Measurements from ENCODE around the gene SMARCC1.
A peak's percentile ranks its signal among the peaks of the same experiment; 100 is the strongest.

The SMARCC1 gene

DNA sequence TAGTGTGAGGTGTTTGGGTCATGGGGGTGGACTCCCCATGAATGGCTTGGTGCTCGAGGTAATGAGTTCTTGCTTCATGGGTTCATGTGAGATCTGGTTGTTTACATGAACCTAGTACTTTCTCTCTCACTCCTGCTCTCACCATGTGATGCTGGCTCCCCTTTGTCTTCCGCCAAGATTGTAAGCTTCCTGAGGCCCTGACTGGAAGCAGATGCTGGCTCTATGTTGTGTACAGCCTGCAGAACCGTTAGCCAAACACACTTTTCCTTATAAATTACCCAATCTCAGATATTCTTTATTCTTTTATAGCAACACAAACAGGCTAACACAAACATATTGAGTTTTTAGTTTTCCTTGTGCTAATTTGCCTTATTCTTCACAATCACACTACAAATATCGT is 199.9 kb downstream of the SMARCC1 start:
- no peak for DNase-seq

DNA sequence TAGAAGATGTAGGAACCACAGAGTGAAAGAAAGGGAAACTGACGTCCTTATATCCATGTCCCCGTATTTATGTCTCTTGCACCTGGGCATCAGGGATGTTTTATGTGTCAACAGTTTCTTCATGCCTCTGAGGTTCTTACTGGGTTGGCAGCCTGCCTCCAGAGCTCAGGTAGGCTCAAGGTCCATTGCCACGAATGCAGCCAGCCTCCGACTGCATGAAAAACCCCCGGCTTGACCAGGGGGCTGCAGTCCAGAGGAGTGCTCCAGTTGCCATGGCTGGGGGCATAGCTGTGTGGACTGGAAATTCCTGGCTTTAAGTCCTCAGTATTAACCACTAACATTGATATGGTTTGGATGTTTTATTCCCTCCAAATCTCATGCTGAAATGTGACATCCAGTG is 200.3 kb downstream of the SMARCC1 start:
- no peak for DNase-seq

DNA sequence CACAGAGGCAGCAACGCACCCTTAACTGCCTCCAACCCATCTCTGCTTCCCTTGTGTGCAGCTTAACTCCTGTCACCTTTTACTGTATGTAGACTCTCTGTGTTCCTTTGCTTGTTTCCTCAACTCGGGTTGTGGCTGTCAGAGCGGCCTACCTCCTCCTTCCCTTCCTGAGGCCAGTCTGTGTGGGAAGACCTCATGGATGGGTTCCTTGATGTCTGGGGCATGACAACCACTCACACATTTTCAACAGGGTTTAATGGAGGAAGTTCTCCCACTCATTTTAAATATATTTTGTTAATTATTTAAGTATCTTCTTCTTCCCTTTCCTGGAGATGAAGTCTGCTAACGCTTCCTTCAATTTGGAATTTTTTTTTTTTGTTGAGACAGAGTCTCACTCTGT is 201.2 kb downstream of the SMARCC1 start:
- no peak for DNase-seq

DNA sequence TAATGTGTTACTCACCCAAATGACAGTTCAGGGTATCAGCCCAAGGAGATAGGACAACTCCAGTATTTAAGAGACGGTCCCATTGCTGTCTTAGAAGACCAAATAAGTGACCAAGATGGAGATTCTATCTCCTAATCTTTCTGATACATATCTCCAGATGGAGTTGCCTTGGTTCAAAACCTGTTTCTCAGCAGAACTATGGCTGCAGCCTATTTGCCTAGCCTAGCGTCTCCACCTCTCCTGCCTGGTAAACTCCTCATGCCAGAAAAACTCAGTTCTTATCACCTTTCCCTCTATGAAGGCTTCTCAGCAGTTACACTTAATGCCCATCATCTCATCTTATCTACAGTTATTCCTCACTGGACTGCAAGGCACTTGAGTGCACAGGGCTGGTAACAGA is 201.8 kb downstream of the SMARCC1 start:
- no peak for DNase-seq

DNA sequence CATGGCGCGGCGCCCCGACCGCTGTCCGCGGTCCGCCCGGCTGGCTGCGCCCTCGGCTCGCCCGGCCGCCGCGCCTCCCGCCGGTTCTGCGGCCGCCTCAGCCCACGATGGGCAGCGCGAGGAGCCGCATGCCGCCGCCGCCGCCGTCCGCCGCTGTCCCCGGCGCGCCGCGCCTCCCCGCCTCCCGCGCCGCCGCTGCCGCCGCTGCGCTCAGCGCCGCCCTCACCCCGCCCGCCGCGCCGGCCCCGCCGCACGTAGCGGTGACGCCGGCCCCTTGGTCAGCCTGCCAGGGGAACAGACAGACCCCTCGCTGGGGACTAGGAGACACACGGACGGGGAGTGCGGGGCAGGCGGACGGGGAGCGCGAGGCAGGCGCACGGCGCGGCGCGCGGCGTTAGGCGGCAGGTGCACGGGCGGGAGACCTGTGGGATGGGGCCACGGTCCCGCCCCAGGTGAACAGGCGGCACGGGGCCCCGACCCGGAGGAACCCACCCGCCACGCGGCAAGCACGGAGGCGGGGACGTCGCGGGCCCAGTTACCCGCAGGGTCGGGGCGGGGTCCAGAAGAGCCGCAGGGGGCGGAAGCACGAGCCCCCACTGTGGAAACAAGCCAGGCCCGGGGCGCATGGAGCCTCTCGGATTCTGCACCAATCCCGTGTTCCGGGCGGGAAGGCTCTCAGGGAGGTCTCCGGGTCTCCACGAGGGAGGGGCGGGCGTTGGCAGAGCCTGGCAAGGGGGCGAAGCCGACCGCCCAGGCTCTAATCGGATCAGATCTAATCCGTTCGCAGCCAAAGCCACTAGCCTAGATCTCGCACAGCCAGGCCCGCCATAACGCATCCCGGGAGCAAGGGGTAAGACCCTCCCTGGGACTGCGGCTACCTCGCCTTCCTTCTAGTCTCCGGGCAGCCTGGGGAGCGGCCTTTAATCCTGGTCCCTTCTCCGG is 202.7 kb downstream of the SMARCC1 start, which contains the start of gene CSPG5:
Gene CSPG5, minus strand, starts transcription at position 175 of the 942 bp plus-strand sequence. Its CDS starts 172 bp downstream, at position 3.
- DNase-seq: peak; percentile 51

DNA sequence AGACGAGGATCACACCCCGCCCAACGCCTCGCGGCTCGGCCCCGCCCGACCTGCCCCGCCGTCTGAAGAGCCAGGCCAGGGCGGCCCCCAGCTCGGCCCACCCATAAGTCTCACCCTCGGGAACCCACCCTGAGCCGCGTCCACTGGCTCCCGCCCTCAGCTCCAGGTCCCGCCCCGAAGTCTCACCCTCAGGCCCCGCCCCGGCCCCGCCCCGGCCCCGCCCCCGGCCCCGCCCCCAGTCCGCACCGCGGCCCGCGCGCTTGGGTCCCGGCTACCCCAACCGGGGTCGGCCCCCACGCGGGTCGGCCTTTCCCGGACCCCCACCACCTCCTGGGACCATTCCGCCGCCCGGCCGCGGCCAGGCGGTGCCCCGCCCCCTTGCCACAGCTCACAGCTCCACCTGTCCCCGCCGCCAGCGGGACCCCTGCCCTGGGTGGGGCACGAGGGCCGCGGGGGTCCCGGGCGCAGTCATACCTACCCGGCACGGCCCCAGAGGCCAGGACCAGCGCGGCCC is 203.5 kb downstream of the SMARCC1 start:
- DNase-seq: peak; percentile 65

DNA sequence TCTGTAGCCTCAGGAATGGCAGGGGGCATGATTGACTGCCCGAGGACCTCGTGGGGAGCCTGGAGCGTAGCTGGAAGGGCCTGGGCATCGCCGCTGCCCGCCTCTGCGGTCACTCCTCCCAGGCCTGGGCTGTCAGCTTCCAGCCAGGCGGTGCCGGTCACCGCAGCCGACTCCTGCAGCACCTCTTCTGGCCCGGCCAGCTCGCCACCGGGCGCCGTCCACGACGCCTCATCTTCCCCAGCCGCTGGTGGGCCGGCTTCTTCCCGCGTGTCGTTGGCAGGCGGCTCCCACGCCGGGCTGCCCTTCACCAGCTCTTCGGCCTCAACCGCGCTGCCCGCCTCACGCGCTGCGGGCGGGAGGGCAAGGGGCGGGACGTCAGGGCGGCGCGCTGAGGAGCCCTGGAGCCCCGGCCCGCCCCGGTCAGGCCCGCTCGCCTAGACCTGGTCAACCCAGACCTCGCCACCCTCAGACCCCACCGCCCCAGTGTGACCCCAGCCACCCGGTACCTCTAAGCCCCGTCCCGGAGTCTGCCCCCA is 204.0 kb downstream of the SMARCC1 start:
- DNase-seq: peak; percentile 27

DNA sequence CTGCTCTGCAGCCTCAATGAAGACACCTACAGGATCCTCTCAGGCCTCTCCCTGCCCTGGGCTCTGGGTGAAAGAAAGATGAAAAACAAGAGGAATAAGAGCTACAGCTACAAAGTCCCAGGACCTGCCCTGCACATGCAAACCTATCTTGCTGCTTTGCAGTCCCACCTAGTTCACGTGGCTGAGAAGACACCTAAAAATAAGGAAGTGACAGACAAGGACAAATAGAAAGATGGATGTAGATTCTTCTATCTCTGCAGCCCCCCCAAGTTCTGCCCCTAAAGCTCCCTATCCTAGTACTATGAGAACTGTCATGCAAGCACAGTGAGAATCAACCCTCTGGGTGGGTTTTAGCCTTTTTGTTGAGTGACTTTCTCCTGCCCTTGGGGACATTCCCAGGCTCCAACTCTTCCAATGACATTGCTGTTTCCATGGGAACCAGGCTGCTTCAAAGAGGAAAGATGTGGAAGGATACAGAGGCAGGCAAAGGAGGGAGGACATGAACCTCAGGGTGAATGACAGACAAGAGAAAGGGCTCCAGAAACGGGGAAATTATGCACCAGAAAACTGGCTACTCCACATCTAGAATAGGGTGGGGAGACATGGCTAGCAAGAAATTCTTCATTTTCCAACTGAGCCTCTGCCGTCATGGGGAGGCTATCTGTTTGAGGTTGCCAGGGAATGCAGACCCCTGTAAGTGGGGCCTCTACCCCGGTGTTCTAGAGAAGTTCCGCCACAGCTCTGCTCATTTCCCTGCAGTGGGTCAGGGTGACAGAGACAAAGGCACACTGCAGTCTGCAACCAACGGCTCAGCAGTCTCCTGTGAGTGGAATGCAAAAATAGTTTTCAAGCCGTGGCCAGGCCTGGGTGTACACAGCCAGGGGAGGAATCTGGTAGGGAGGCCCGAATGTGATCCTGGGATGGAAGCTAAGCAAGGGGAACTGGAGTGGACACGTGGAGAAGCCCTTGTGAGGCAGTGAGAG is 208.2 kb downstream of the SMARCC1 start:
- no peak for DNase-seq

DNA sequence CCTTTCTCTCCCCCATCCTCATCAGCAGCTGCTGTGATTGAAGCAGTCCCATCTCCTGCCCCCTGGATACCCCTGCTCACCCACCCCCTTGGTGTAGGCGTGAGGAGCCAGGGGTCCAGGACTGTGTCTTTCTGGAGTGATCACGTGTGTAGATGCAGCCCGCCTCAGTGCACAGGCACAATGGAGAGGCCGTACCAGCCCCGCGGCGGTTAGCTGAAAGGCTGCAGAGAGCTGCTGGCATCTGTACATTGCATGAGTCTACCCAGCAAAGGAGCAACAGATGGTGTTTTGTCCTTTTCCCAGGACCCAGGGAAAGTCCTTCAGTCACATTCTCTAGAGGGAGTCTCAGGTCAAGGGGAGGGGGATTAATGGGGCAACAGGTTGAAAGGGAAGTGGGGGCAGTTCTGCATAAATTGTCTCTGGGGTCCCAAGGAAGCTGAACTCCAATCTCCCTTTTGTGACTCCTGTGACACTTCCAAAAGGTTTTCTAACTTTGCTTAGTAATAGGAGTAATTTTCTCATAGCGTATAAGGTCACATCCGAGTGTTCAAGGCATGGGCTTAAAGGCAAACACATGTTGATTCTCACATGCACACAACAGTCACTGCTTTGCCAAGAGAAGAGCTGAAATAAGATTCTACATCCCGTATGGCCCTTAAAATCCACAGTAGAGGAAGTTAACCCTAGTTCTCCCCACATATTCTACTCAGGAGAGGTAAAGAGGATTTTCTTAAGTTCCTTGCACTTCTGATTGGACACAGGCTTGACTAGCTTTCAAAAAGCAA is 210.1 kb downstream of the SMARCC1 start:
- no peak for DNase-seq

DNA sequence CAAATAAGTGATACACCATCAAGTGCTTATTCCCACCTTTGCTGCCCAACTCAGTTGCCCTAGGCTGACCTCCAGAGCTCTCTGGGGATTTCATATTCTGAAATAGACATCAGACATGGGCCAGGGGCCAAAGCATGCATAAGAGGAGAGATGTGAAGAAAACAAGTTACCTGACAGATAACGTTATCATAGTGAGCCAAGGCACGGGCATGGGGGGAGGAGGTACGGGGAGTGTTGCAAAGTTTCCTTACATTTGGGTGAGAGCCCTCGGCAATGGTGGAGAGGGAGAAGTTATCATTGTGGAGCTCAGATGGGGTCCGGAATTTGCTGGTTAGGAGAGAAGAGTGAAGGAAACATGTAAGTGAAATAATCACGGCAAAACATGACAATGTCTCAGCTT is 212.8 kb downstream of the SMARCC1 start:
- no peak for DNase-seq

DNA sequence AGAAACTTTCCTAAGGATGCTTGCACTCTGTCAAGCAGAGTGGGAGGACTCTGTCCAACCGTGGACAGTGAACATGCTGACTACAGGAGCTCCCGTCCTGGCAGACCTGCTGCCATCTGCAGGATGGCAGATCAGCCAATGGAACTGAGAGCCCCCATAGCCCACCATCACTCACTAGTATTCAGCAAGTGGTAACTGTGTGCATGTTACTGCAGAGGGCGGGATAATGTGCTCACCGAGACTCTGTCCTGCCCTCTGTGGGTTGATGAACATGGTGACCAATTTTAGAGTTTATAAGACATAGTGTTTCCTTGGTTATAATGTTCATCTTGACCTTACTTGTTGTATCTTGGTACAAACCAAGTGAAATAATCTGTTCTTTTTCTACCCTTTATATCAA is 214.5 kb downstream of the SMARCC1 start:
- no peak for DNase-seq

DNA sequence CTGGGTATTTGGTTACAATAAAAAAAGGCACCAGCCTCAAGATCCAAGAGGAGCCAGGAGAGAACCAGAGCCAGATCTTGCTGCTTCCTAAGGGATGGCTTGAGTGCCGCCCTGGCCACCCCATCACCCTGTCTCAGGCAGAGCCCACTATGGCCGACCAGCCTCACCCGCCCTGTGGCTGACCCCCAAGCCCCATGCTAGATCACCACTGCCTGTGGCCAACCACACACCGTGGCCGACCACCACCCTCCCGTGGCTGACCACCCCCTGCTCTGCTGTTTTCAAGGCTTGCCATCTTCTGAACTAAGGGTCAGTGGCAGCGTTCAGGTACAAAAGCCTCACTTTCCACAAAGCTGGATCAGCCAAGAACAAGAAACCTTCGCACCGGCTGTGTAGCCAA is 215.0 kb downstream of the SMARCC1 start:
- no peak for DNase-seq

DNA sequence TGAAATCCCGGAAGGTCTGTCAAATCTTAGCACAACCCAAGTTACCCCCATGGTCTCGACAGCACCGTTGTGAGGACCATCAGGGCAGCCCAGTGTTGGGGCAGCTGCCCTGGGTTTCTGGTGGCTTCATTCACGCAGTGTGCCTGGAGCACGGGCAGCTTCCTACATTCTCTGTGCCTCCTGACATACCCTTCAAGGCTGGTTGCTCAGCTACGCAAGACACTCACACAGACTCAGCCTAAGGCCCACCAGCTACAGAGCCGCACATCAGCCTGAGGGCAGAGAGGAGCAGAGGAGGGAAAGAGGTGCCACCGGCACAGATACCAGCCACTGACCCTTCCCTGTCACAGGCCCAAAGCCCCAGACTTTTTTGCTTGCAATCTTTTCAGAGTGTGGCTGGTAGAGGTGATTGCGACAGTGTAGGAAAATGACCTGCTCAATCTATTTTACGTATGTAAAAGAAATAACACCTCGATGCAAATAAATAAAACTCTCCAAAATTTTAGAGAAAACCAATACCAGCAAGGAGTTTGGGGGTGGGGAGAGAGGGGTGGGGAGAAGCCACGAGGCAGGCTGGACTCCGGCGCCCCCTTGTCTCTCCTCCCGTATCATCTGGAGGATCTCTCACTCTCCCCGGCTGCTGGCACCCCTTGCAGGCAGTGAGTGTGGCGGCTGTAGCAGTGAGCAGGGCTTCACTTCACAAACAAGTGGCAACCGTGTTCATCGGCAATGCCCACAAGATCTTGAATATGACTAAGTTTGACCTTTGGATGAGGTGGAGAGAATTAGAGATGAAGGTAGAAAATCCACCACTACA is 215.8 kb downstream of the SMARCC1 start:
- DNase-seq: no peak

DNA sequence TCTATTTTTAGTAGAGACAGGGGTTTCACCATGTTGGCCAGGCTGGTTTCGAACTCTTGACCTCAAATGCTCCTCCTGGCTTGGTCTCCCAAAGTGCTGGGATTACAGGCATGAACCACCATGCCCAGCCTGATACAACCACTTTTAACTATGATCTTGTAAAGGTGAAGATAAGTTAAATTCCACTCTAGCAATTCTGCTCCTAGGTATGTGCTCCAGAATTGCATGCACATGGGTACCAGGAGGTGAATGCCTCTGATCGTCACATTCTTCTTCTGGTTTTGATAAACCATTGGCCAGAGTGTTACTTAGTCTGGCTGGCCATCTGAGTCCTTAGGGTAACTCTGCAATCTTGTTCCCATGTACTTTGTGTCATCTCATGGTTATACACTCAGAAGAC is 225.3 kb downstream of the SMARCC1 start:
- no peak for DNase-seq

DNA sequence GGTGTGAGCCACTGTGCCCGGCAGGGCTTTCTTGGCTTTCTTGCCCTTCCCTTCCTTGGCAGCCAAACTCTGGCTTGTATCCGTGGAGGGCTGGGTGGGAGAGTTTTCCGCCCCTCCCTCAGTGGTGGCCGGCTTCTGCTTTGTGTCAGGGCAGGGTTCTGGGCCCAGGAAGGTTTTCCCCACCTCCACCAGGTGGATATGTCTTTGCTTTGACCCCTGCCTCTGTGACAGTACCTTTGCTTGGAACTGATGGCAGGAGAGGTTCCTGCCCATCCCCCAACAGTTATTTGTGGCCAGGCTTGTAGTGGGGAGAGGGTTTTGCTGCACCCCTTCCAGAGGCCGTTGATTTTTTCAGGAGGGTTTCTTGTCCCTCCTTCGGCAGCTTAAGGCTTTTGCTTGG is 227.4 kb downstream of the SMARCC1 start:
- no peak for DNase-seq

DNA sequence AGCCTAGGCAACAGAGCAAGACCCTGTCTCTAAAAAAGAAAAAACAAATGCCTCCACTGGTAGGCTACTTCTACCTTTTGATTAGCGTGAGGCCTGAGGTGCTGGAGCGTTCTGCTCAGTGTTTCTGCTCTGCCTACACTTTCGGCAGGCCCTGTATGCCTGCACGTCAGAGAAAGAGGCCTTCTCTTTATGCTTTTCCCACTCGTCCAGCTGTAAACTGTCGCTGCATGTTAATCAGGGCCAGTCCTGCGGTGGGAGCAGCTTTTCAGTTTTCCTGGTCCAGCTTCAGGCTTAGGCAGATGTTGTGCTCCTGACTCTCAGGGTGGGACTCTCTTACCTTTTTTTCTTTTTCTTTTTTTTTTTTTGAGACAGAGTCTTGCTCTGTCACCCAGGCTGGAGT is 228.3 kb downstream of the SMARCC1 start:
- DNase-seq: no peak

DNA sequence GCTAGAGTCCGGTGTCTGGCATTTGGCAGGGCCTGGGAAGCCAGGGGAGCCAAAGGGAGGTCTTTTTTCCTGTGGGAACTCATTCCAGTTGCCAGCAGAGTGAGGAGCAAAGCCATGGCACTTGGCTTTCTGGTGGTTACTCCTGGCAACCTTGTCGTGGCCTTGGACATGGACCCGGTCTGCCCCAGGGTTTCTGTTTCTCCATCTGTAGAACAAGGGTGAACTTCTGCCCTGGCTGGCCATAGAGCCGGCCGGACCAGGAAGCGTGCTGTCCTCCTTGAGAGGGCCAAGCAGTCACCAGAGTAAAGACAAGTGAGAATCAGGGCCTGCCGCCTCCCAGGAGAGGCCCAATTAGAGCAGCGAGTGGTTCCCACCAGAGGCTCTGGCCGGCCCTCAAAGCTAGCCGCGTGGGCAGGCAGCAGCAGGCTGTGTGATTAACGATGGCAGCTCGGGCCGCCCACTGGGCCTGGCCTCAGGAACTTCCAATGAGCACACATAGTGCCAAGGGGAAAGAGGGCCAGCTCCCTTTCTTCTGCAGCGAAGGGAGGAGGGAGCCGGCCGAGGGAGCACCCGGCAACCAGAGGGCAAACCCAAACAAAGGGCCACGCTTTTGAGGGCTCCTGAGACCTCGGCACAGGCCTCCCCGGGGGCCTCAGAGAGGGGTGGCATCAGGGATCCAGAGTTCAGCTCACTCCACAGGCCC is 239.1 kb downstream of the SMARCC1 start:
- peak; percentile 58 for DNase-seq

DNA sequence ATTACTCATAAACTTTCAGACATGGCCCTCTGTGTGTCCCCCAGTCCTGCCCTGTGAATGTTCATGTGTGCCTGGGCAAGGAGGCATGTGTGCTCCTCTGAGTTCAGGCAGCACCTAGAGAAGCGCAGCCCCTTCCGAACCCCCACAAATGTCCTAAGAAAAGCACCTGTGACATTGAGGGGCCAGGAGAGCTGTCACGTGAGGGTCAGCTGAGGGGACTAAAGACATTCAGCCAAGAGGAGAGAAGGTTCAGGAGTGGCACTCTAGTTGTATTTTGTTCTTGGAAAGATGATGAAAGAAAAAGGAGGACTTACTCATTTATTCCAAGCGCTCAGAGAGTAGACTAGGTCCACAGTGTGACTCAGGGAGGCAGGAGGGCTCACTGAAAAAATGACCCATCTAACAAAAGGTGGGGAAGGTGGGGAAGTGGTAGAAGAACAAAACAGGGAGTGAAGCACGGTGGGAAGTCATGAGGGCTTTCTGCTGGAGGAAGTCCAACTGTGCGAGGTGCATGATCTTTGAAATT is 240.0 kb downstream of the SMARCC1 start:
- DNase-seq: no peak

DNA sequence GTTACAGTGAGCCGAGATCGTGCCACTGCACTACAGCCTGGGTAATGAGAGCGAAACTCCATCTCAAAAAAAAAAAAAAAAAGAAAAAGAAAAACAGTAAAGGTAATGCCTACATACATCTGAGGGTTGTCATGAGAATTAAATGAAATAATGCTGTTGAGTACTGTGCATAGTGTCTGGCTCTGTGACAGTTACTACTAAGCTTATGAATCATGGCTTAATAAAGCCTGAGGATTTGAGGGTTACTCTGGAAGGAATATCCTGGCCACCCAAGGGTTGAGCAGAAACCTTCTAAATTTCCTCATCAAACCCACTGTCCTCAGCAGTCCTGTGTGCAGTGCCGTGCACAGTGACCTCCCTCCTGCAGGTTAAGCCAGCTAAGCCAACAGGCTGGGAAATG is 241.4 kb downstream of the SMARCC1 start:
- no peak for DNase-seq

DNA sequence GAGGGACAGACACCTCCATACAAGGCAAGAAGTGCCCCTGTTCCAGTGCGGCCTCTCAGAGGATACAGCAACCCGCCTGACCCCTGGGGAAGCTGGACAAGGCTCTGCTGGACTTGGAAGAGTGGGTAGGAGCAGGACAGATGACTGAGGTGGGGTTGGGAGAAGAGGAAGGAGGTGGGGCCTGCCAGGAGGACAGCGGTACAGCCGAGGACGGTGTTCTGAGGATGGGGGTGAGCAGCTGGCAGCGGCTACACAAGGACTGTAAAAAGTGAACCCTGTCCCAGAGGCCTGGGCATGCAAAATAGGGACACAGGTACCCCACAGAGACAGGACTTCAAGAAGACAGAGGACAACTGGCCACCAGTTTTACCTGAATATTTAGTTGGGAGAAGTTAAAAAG is 244.7 kb downstream of the SMARCC1 start:
- no peak for DNase-seq

All from right hindlimb (tissue), 1 donor.